DOHH2 (cell line): Measurements from ENCODE around the gene PHF23.

ENCODE experiments used
- H3F3A ChIP-seq: fragments of 200-600 bp; sonication (generic), shearing (Covaris generic); 2 replicates; pipeline ENCODE4 v1.6.0; 2016; ENCODE audit warnings: antibody characterized with exemption, mild to moderate bottlenecking; ENCODE audit not compliant: control insufficient read depth, insufficient read depth
- H3K27ac ChIP-seq: fragments of 200-600 bp; sonication (generic); 2 replicates; pipeline ENCODE4 v1.5.1; 2014; ENCODE audit warnings: low read depth, mild to moderate bottlenecking, low read length, moderate library complexity
- H3K27me3 ChIP-seq: fragments of 200-600 bp; sonication (generic); 2 replicates; pipeline ENCODE4 v1.6.1; 2014; ENCODE audit warnings: mild to moderate bottlenecking, low read length, mixed read lengths; ENCODE audit not compliant: control insufficient read depth
- H3K36me3 ChIP-seq: fragments of 200-600 bp; sonication (generic); 2 replicates; pipeline ENCODE4 v1.6.1; 2014; ENCODE audit warnings: mild to moderate bottlenecking, low read length, moderate library complexity, mixed read lengths; ENCODE audit not compliant: control insufficient read depth
- H3K4me1 ChIP-seq: fragments of 200-600 bp; sonication (generic); 2 replicates; pipeline ENCODE4 v1.6.1; 2014; ENCODE audit warnings: mild to moderate bottlenecking, low read length, mixed read lengths; ENCODE audit not compliant: control insufficient read depth
- H3K4me2 ChIP-seq: fragments of 200-600 bp; sonication (generic); 2 replicates; pipeline ENCODE4 v1.6.0; 2014; ENCODE audit warnings: mild to moderate bottlenecking, low read length, moderate library complexity
- H3K4me3 ChIP-seq: fragments of 200-600 bp; sonication (generic); 2 replicates; pipeline ENCODE4 v1.5.1; 2014; ENCODE audit warnings: mild to moderate bottlenecking, low read length, mixed read lengths
- H3K79me2 ChIP-seq: fragments of 200-600 bp; sonication (generic); 2 replicates; pipeline ENCODE4 v1.6.1; 2014; ENCODE audit warnings: mild to moderate bottlenecking, low read length, mixed read lengths; ENCODE audit not compliant: control insufficient read depth
- H3K9me2 ChIP-seq: fragments of 200-600 bp; sonication (generic); replicated peaks from 2 replicates; pipeline ENCODE4 v1.6.1; 2014; ENCODE audit warnings: mild to moderate bottlenecking, low read length, mixed read lengths; ENCODE audit not compliant: control insufficient read depth
- H3K9me3 ChIP-seq: fragments of 200-600 bp; sonication (generic); 2 replicates; pipeline ENCODE4 v1.6.1; 2014; ENCODE audit warnings: antibody characterized with exemption, low read length, mixed read lengths; ENCODE audit not compliant: control insufficient read depth, insufficient read depth
- H4K20me1 ChIP-seq: fragments of 200-600 bp; sonication (generic); 2 replicates; pipeline ENCODE4 v1.6.0; 2014; ENCODE audit warnings: low read depth, mild to moderate bottlenecking, antibody characterized with exemption, low read length, moderate library complexity; ENCODE audit not compliant: control insufficient read depth, insufficient read depth
- EZH2phosphoT487 ChIP-seq: fragments of 200-600 bp; sonication (generic); IDR thresholded peaks from 2 replicates; pipeline ENCODE4 v1.6.1; 2017; ENCODE audit warnings: borderline replicate concordance, mild to moderate bottlenecking, antibody characterized with exemption, low read length, moderate library complexity, mixed read lengths
- TF ChIP-seq, protein P1 (sequence below): fragments of 200-600 bp; sonication (generic); IDR thresholded peaks from one replicate; pipeline ENCODE4 v1.5.1; 2014; ENCODE audit warnings: antibody characterized with exemption, mild to moderate bottlenecking, low read depth, low read length; ENCODE audit not compliant: poor library complexity, severe bottlenecking

The PHF23 gene

DNA sequence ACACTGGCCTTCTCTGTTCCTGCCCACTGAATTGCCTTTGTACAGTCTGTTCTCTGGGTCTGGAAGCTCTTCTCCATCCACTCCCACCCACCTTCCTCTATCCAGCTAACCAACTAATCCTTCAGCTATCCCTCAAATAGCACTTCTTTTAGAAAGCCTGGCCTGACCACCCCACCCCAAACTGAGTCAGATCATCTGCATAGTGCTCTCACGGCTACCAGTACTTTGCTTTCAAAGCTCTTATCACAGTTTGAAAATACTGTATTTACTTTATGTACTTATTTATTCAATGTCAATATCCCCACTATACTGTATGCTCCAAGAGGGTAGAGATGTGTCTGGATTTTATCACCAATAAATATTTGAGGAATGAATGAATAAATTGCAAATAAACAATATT is 27.5 kb upstream of the PHF23 start:
- no peaks in the 10 kb centered on the region for H3K9me2 ChIP-seq
- no peak overlapping the region for H3K27ac ChIP-seq
- H4K20me1 ChIP-seq = no peaks in the 10 kb centered on the region
- TF ChIP-seq EZH2phosphoT487 = no peak
- TF ChIP-seq, protein P1, sequence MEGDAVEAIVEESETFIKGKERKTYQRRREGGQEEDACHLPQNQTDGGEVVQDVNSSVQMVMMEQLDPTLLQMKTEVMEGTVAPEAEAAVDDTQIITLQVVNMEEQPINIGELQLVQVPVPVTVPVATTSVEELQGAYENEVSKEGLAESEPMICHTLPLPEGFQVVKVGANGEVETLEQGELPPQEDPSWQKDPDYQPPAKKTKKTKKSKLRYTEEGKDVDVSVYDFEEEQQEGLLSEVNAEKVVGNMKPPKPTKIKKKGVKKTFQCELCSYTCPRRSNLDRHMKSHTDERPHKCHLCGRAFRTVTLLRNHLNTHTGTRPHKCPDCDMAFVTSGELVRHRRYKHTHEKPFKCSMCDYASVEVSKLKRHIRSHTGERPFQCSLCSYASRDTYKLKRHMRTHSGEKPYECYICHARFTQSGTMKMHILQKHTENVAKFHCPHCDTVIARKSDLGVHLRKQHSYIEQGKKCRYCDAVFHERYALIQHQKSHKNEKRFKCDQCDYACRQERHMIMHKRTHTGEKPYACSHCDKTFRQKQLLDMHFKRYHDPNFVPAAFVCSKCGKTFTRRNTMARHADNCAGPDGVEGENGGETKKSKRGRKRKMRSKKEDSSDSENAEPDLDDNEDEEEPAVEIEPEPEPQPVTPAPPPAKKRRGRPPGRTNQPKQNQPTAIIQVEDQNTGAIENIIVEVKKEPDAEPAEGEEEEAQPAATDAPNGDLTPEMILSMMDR = no peak
- peaks cover 25% of the 10 kb centered on the region for H3K27me3 ChIP-seq
- no peak overlapping the region for H3K4me3 ChIP-seq
- H3K4me2 ChIP-seq = no peak overlapping the region
- H3K9me3 ChIP-seq = no peaks in the 10 kb centered on the region
- H3K79me2 ChIP-seq = no peaks in the 10 kb centered on the region
- H3F3A ChIP-seq = no peaks in the 10 kb centered on the region
- no peaks in the 10 kb centered on the region for H3K36me3 ChIP-seq
- peaks cover 20% of the 10 kb centered on the region for H3K4me1 ChIP-seq

DNA sequence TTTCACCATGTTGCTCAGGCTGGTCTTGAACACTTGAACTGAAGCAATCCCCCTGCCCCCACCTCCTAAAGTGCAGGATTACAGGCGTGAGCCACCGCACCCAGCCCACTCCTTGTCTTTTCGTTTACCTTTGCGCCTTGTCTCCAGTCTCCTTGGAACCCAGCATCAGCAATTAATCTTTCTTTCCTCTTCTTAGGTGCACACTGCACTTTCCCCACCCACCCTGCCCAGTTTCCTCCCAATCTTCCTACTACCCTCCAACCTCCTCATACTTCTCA is 24.5 kb upstream of the PHF23 start:
- Histone ChIP-seq H3K9me3 (no peaks in the 10 kb centered on the region), H3K4me1 (peaks cover 31% of the 10 kb centered on the region), H3K27ac (no peak overlapping the region), H3K4me3 (peak overlapping the region; percentile 62), H3F3A (peaks cover 6% of the 10 kb centered on the region; the same call in 1 of the 2 replicates), H4K20me1 (no peaks in the 10 kb centered on the region), H3K36me3 (peaks cover 12% of the 10 kb centered on the region), H3K4me2 (peak overlapping the region; percentile 87), H3K9me2 (no peaks in the 10 kb centered on the region), H3K79me2 (no peaks in the 10 kb centered on the region), H3K27me3 (peaks cover 32% of the 10 kb centered on the region)
- TF ChIP-seq, protein P1 = no peak
- TF ChIP-seq EZH2phosphoT487 = no peak

DNA sequence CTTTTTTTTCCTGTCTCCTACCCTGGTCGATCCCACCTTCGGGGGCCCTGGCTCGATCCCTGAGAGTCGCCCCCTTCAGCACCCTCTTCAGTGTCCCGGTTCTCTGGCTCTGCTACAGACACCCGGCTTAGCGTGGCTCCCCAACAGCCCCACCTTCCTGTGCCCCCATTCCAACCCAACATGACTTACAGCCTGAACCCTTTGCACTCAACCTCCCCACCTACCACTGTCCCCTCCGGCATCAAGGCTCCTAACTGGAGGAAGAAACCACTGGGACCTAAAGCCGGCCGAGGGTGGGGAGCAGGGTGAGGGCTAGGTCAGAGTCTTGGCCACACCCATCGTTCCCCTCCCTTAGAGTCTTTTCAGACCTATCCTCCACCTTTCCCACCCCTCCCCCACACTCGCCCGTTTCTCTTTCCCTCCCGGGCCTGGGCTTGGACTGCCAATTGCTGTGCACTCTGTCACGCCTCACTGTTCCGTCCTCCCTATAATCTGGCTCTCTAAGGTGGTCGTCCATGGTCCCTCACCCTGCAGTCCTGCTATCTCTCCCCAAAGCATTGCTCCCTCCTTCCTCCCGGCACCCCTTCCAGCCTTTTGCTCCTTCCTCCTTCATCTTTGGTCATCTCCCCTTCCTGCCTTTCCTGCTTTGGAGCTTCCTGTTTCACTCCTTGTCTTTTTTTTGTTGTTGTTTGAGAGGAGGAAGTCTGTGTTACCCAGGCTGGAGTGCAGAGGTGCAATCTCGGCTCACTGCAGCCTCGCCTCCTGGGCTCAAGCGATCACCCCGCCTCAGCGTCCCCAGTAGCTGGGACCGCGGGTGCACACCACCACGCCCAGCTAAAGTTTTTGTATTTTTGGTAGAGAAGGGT is 23.9 kb upstream of the PHF23 start:
- H3F3A ChIP-seq = peaks cover 6% of the 10 kb centered on the region; the same call in 1 of the 2 replicates
- H3K4me2 ChIP-seq = peak overlapping the region; percentile 87
- peaks cover 32% of the 10 kb centered on the region for H3K27me3 ChIP-seq
- peaks cover 16% of the 10 kb centered on the region for H3K36me3 ChIP-seq
- H3K79me2 ChIP-seq = no peaks in the 10 kb centered on the region
- TF ChIP-seq, protein P1 = no peak
- TF ChIP-seq EZH2phosphoT487 = no peak
- peak overlapping the region; percentile 62 for H3K4me3 ChIP-seq
- no peaks in the 10 kb centered on the region for H3K9me2 ChIP-seq
- no peaks in the 10 kb centered on the region for H4K20me1 ChIP-seq
- no peaks in the 10 kb centered on the region for H3K9me3 ChIP-seq
- H3K4me1 ChIP-seq = peaks cover 31% of the 10 kb centered on the region
- H3K27ac ChIP-seq = no peak overlapping the region
